Trophoblast cell (in vitro differentiated cells and primary cell): ENCODE data around the gene MYF5.

Experiments used
- DNase-seq, 2 donors: peaks; one replicate each; pipeline ENCODE4 v3.0.0-alpha.2; 2016
- H2AFZ ChIP-seq: 2 replicates; pipeline ENCODE4 v1.6.1; 2013; ENCODE audit warnings: low read length, moderate library complexity, mild to moderate bottlenecking; ENCODE audit not compliant: insufficient read depth, poor library complexity
- H2AK5ac ChIP-seq: 2 replicates; pipeline ENCODE4 v1.6.1; 2013; ENCODE audit warnings: mild to moderate bottlenecking, low read length
- H2BK120ac ChIP-seq: 2 replicates; pipeline ENCODE4 v1.6.1; 2013; ENCODE audit warnings: low read length, mild to moderate bottlenecking, moderate library complexity; ENCODE audit not compliant: insufficient read depth, poor library complexity
- H2BK12ac ChIP-seq: 2 replicates; pipeline ENCODE4 v1.6.1; 2013; ENCODE audit warnings: mild to moderate bottlenecking, low read length, moderate library complexity
- H2BK5ac ChIP-seq: 2 replicates; pipeline ENCODE4 v1.6.1; 2013; ENCODE audit warnings: low read length, low read depth, moderate library complexity, mild to moderate bottlenecking; ENCODE audit not compliant: poor library complexity
- H3K14ac ChIP-seq: 2 replicates; pipeline ENCODE4 v1.6.1; 2013; ENCODE audit warnings: mild to moderate bottlenecking, low read length
- H3K18ac ChIP-seq: 2 replicates; pipeline ENCODE4 v1.6.1; 2013; ENCODE audit warnings: mild to moderate bottlenecking, low read length
- H3K23ac ChIP-seq: 2 replicates; pipeline ENCODE4 v1.6.1; 2013; ENCODE audit warnings: low read length
- H3K27ac ChIP-seq: 2 replicates; pipeline ENCODE4 v1.5.1; 2013; ENCODE audit warnings: low read depth, mild to moderate bottlenecking, inconsistent platforms, low read length, moderate library complexity
- H3K27me3 ChIP-seq: 2 replicates; pipeline ENCODE4 v1.6.1; 2013; ENCODE audit warnings: inconsistent platforms, mild to moderate bottlenecking, low read length, moderate library complexity; ENCODE audit not compliant: insufficient read depth
- H3K36me3 ChIP-seq, 2 experiments: 1 replicate in 1 of 2; 2 replicates in 1 of 2; pipeline ENCODE4 v1.6.1; 2013; ENCODE audit warnings: low read length in 2 of 2, mild to moderate bottlenecking in 2 of 2, moderate library complexity in 1 of 2; ENCODE audit not compliant: insufficient read depth in 2 of 2, control insufficient read depth in 1 of 2
- H3K4ac ChIP-seq: 2 replicates; pipeline ENCODE4 v1.6.1; 2013; ENCODE audit warnings: low read depth, mild to moderate bottlenecking, low read length, moderate library complexity
- H3K4me1 ChIP-seq, 2 experiments: 1 replicate in 1 of 2; 2 replicates in 1 of 2; pipeline ENCODE4 v1.6.1; 2013; ENCODE audit warnings: low read length in 2 of 2, mild to moderate bottlenecking in 2 of 2, moderate library complexity in 1 of 2; ENCODE audit not compliant: insufficient read depth in 2 of 2, control insufficient read depth in 1 of 2
- H3K4me2 ChIP-seq: 2 replicates; pipeline ENCODE4 v1.6.1; 2013; ENCODE audit warnings: inconsistent platforms, mild to moderate bottlenecking, low read length, moderate library complexity
- H3K4me3 ChIP-seq: 2 replicates; pipeline ENCODE4 v1.5.1; 2013; ENCODE audit warnings: mild to moderate bottlenecking, low read depth, low read length, inconsistent platforms
- H3K79me1 ChIP-seq: one replicate; pipeline ENCODE4 v1.6.1; 2013; ENCODE audit warnings: low read length
- H3K79me2 ChIP-seq: 2 replicates; pipeline ENCODE4 v1.6.1; 2013; ENCODE audit warnings: low read length, mild to moderate bottlenecking; ENCODE audit not compliant: control insufficient read depth, insufficient read depth, poor library complexity
- H3K9ac ChIP-seq: 2 replicates; pipeline ENCODE4 v1.6.1; 2013; ENCODE audit warnings: mild to moderate bottlenecking, low read length
- H3K9me3 ChIP-seq: 2 replicates; pipeline ENCODE4 v1.6.1; 2013; ENCODE audit warnings: low read depth, mild to moderate bottlenecking, control low read depth, inconsistent platforms, low read length; ENCODE audit not compliant: insufficient read depth
- H4K12ac ChIP-seq: 2 replicates; pipeline ENCODE4 v1.6.1; 2013; ENCODE audit warnings: low read depth, mild to moderate bottlenecking, low read length, moderate library complexity
- H4K8ac ChIP-seq: 2 replicates; pipeline ENCODE4 v1.6.1; 2013; ENCODE audit warnings: low read depth, mild to moderate bottlenecking, low read length, moderate library complexity
- H4K91ac ChIP-seq: one replicate; pipeline ENCODE4 v1.6.1; 2013; ENCODE audit warnings: low read depth, mild to moderate bottlenecking, low read length, moderate library complexity
- WGBS: extraction: QIAGEN DNeasy Blood & Tissue Kit; methylation state at CpG from one replicate; pipeline ENCODE4 v1.1.7; 2013; ENCODE audit warnings: missing lambda C conversion rate; ENCODE audit not compliant: insufficient read length, insufficient coverage; ENCODE audit errors: extremely low coverage; 5-methylcytosine and 5-hydroxymethylcytosine counted together

Gene MYF5

GRCh38 chr12:80749456-80749855 lies 32.7 kb downstream of the MYF5 start:
- no CpG with 5 or more reads among the region's 2 CpGs for WGBS
- no peak overlapping the region for H3K4me2 ChIP-seq
- H3K23ac ChIP-seq = no peak overlapping the region
- no peaks in the 10 kb centered on the region for H3K79me1 ChIP-seq
- H3K9ac ChIP-seq = no peak overlapping the region
- H2AK5ac ChIP-seq = no peak overlapping the region
- no peak overlapping the region for H3K4me3 ChIP-seq
- no peaks in the 10 kb centered on the region for H3K9me3 ChIP-seq
- no peaks in the 10 kb centered on the region for H3K79me2 ChIP-seq
- no peak overlapping the region for H4K12ac ChIP-seq
- H4K91ac ChIP-seq = no peak overlapping the region
- H3K36me3 ChIP-seq = no peaks in the 10 kb centered on the region
- no peak overlapping the region for H2BK120ac ChIP-seq
- no peak overlapping the region for H3K14ac ChIP-seq
- no peak overlapping the region for H3K4ac ChIP-seq
- H2BK5ac ChIP-seq = no peak overlapping the region
- H3K27me3 ChIP-seq = no peaks in the 10 kb centered on the region
- no peak overlapping the region for H2AFZ ChIP-seq
- no peak for DNase-seq
- H2BK12ac ChIP-seq = no peak overlapping the region
- H3K18ac ChIP-seq = no peak overlapping the region
- H3K4me1 ChIP-seq = no peaks in the 10 kb centered on the region
- no peak overlapping the region for H4K8ac ChIP-seq
- no peak overlapping the region for H3K27ac ChIP-seq

DNA sequence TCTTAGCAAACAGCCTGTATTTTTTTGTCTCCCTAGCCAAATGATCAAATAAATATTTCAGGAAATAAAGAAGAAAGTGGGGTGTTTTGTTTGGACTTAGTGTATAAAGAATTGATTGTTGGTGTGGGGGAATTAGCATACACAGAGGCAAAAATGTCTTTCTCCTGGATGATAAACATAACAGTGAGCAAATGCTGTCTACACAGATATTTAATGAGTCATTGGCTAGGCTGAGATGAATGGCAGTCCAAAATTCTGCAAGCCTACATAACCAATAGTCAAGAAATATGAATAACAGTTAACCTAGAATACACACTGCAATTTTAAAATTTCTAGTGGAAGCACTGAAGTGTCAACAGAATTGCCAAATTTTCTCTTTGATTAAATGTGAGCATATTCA lies 35.8 kb downstream of the MYF5 start:
- no peak overlapping the region for H3K27ac ChIP-seq
- H4K91ac ChIP-seq = no peak overlapping the region
- H3K4me3 ChIP-seq = no peak overlapping the region
- no peak overlapping the region for H2AK5ac ChIP-seq
- no peak overlapping the region for H3K18ac ChIP-seq
- no peaks in the 10 kb centered on the region for H3K36me3 ChIP-seq
- no peaks in the 10 kb centered on the region for H3K79me1 ChIP-seq
- H2BK12ac ChIP-seq = no peak overlapping the region
- no peak overlapping the region for H4K12ac ChIP-seq
- H3K4me1 ChIP-seq = no peaks in the 10 kb centered on the region
- no peak overlapping the region for H3K9ac ChIP-seq
- H3K23ac ChIP-seq = no peak overlapping the region
- no peak overlapping the region for H2AFZ ChIP-seq
- H2BK120ac ChIP-seq = no peak overlapping the region
- no peak overlapping the region for H3K4me2 ChIP-seq
- H3K14ac ChIP-seq = no peak overlapping the region
- no peaks in the 10 kb centered on the region for H3K9me3 ChIP-seq
- no peak overlapping the region for H3K4ac ChIP-seq
- no peaks in the 10 kb centered on the region for H3K27me3 ChIP-seq
- H2BK5ac ChIP-seq = no peak overlapping the region
- no peak overlapping the region for H4K8ac ChIP-seq
- DNase-seq = no peak
- no peaks in the 10 kb centered on the region for H3K79me2 ChIP-seq

DNA sequence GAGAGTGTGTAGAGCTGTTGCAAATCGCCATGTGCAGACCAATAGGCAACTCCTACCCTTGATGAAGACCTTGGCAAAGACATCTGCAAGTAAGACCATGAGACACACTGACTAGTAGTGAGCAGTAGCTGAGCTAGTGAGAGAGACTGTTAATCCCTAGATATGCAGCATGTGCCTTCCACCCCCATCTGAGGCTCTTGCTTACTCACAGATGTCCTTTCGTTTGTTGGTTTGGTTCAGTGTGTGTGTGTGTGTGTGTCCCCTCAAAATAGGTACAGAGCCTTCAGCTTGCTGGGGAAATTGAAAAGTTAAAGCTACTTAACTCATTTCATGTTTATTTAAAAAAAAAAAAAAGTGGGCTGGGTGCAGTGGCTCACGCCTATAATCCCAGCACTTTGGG lies 37.6 kb downstream of the MYF5 start:
- WGBS = no CpG with 5 or more reads among the region's 3 CpGs
- H3K4me3 ChIP-seq = no peak overlapping the region

DNA sequence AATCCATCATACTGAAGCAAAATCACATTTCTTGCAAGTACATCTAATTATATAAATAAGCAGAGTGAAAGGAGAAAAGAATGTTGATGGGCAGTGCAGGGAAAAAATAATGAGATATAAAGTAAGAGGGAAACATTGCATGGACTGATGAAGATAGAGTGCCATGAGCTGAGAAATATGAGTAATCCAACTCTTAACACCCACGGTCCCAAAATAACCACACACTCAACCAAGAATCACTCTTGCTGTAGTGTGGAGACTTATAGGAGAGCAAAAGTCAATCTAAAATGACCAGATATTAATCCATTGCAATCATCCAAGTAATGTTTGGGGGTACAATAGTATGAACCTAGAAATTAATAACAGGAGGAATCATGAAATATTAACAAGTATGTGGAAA lies 40.2 kb downstream of the MYF5 start:
- Histone ChIP-seq H3K4me3 (no peak overlapping the region), H3K27ac (no peak overlapping the region), H3K4me1 (no peaks in the 10 kb centered on the region), H2BK120ac (no peak overlapping the region), H4K8ac (no peak overlapping the region), H3K18ac (no peak overlapping the region), H3K36me3 (no peaks in the 10 kb centered on the region), H3K27me3 (no peaks in the 10 kb centered on the region), H2BK5ac (no peak overlapping the region), H3K9me3 (no peaks in the 10 kb centered on the region), H3K9ac (no peak overlapping the region), H2AK5ac (no peak overlapping the region), H3K4ac (no peak overlapping the region), H3K23ac (no peak overlapping the region), H3K14ac (no peak overlapping the region), H4K12ac (no peak overlapping the region), H3K79me2 (no peaks in the 10 kb centered on the region), H3K79me1 (no peaks in the 10 kb centered on the region), H3K4me2 (no peak overlapping the region), H4K91ac (no peak overlapping the region), H2AFZ (no peak overlapping the region), H2BK12ac (no peak overlapping the region)
- DNase-seq = no peak
- WGBS = no CpG with 5 or more reads among the region's 1 CpG

More for the DNA sequence above, 37.6 kb downstream of the MYF5 start:
- H3K18ac ChIP-seq = no peak overlapping the region
- no peak overlapping the region for H2BK12ac ChIP-seq
- H2AK5ac ChIP-seq = no peak overlapping the region
- H2BK120ac ChIP-seq = no peak overlapping the region
- H3K23ac ChIP-seq = no peak overlapping the region
- H3K27me3 ChIP-seq = no peaks in the 10 kb centered on the region
- H3K4me2 ChIP-seq = no peak overlapping the region
- no peaks in the 10 kb centered on the region for H3K79me1 ChIP-seq
- H3K36me3 ChIP-seq = no peaks in the 10 kb centered on the region
- H4K12ac ChIP-seq = no peak overlapping the region
- H3K79me2 ChIP-seq = no peaks in the 10 kb centered on the region
- no peak overlapping the region for H3K27ac ChIP-seq
- DNase-seq = no peak
- no peak overlapping the region for H3K14ac ChIP-seq
- no peaks in the 10 kb centered on the region for H3K9me3 ChIP-seq
- no peak overlapping the region for H3K9ac ChIP-seq
- H4K91ac ChIP-seq = no peak overlapping the region
- no peak overlapping the region for H2BK5ac ChIP-seq
- H4K8ac ChIP-seq = no peak overlapping the region
- no peak overlapping the region for H3K4ac ChIP-seq
- H3K4me1 ChIP-seq = no peaks in the 10 kb centered on the region
- no peak overlapping the region for H2AFZ ChIP-seq

- no peaks in the 10 kb centered on the region for H3K4me1 ChIP-seq
- H3K9ac ChIP-seq = no peak overlapping the region
- H3K23ac ChIP-seq = no peak overlapping the region
- H3K4ac ChIP-seq = no peak overlapping the region
- no peaks in the 10 kb centered on the region for H3K79me2 ChIP-seq
- no peak overlapping the region for H2BK12ac ChIP-seq
- no CpG with 5 or more reads among the region's 5 CpGs for WGBS
- no peak overlapping the region for H3K18ac ChIP-seq
- H3K27me3 ChIP-seq = no peaks in the 10 kb centered on the region
- no peak overlapping the region for H3K14ac ChIP-seq
- H2BK5ac ChIP-seq = no peak overlapping the region
- no peaks in the 10 kb centered on the region for H3K79me1 ChIP-seq
- H2BK120ac ChIP-seq = no peak overlapping the region
- H4K12ac ChIP-seq = no peak overlapping the region
- no peak overlapping the region for H4K91ac ChIP-seq
- no peak overlapping the region for H3K27ac ChIP-seq
- no peak overlapping the region for H3K4me2 ChIP-seq
- no peak overlapping the region for H4K8ac ChIP-seq
- no peak overlapping the region for H2AK5ac ChIP-seq
- no peak overlapping the region for H2AFZ ChIP-seq
- H3K36me3 ChIP-seq = no peaks in the 10 kb centered on the region
- DNase-seq = no peak
- no peak overlapping the region for H3K4me3 ChIP-seq
- H3K9me3 ChIP-seq = no peaks in the 10 kb centered on the region
These were observed 45.1 kb downstream of the MYF5 start for GRCh38 chr12:80761838-80762237.
